Activated CD8-positive, alpha-beta memory T cell treated with anti-CD3 and anti-CD28 coated beads for 36 hours (primary cell): ENCODE measurements around the gene PER1. TPM values are rescaled to one million over a fixed set of nuclear protein-coding genes. Genes with fewer than 3 reads are reported as not detected.

Source experiments
- CTCF ChIA-PET: fragments of 350-600 bp; sonication (Branson Sonifier 250); formaldehyde crosslinking; loops from one replicate; lab custom pipeline; 2021; ENCODE audit warnings: antibody characterized with exemption; lab: Charles Lee
- POLR2A ChIA-PET: fragments of 350-600 bp; sonication (Branson Sonifier 250); formaldehyde crosslinking; loops from one replicate; lab custom pipeline; 2021; ENCODE audit warnings: antibody characterized with exemption; lab: Charles Lee
- total RNA-seq, 2 experiments: library from RNA; stranded (reverse); gene quantifications; one replicate each; pipeline ENCODE4 v1.2.3, GENCODE V29; 2021

The PER1 gene
- total RNA-seq, 2 experiments from 2014 or later = 43.1 to 45.4 TPM

GRCh38 chr17:8159459-8160223, 7.4 kb upstream of the PER1 start:
- POLR2A ChIA-PET = interaction anchor here (2.4 to 5.0 kb wide), 2 partner anchors 14 kb away, joined by 14 to 56 read pairs; no protein-coding TSS in a partner anchor
- CTCF ChIA-PET = interaction anchor here (1.0 to 4.9 kb wide), 9 partner anchors 9 to 80 kb away, joined by 3 to 28 read pairs (median 6); partner anchors contain the start of gene ALOXE3

- ChIA-PET POLR2A (interaction anchor here (2.4 kb wide), 1 partner anchor 14 kb away, joined by 14 read pairs; no protein-coding TSS in a partner anchor), CTCF (interaction anchor here (1.3 to 4.9 kb wide), 9 partner anchors 9 to 132 kb away, joined by 3 to 28 read pairs (median 8); partner anchors contain the start of gene ALOXE3)
These were observed 6.8 kb upstream of the PER1 start for GRCh38 chr17:8159032-8159400.

GRCh38 chr17:8158267-8159031, 6.2 kb upstream of the PER1 start:
- CTCF ChIA-PET = interaction anchor here (0.9 to 4.9 kb wide), 11 partner anchors 8 to 133 kb away, joined by 3 to 28 read pairs (median 6); partner anchors contain the start of gene ALOXE3
- POLR2A ChIA-PET = interaction anchor here (0.7 to 2.4 kb wide), 2 partner anchors 15 to 33 kb away, joined by 3 to 14 read pairs; no protein-coding TSS in a partner anchor

- ChIA-PET CTCF (interaction anchor here (0.6 to 4.9 kb wide), 9 partner anchors 8 to 66 kb away, joined by 3 to 27 read pairs (median 5); partner anchors contain the start of gene ALOXE3), POLR2A (interaction anchor here (0.5 to 4.1 kb wide), 9 partner anchors 8 to 92 kb away, joined by 3 to 31 read pairs (median 4); partner anchors contain the start of genes CTC1 and HES7)
These were observed 4.2 kb upstream of the PER1 start for GRCh38 chr17:8156246-8156992.

GRCh38 chr17:8155996-8156245, 3.7 kb upstream of the PER1 start:
- POLR2A ChIA-PET = interaction anchor here (0.5 to 4.1 kb wide), 6 partner anchors 8 to 65 kb away, joined by 3 to 31 read pairs (median 4); partner anchors contain the start of gene HES7
- CTCF ChIA-PET = interaction anchor here (0.6 to 4.9 kb wide), 7 partner anchors 8 to 63 kb away, joined by 3 to 27 read pairs (median 5); partner anchors contain the start of gene ALOXE3

- ChIA-PET POLR2A (interaction anchor here (1.2 to 4.1 kb wide), 5 partner anchors 9 to 36 kb away, joined by 3 to 31 read pairs (median 4); partner anchors contain the start of gene HES7), CTCF (interaction anchor here (0.6 to 4.9 kb wide), 7 partner anchors 9 to 62 kb away, joined by 3 to 27 read pairs (median 6); partner anchors contain the start of gene ALOXE3)
These were observed 3.2 kb upstream of the PER1 start for GRCh38 chr17:8155231-8155995.

- ChIA-PET POLR2A (interaction anchor here (0.6 to 4.1 kb wide), 2 partner anchors 19 to 893 kb away, joined by 6 to 31 read pairs; no protein-coding TSS in a partner anchor), CTCF (interaction anchor here (1.3 to 3.3 kb wide), 7 partner anchors 9 to 61 kb away, joined by 3 to 17 read pairs (median 5); no protein-coding TSS in a partner anchor)
These were observed 2.5 kb upstream of the PER1 start for GRCh38 chr17:8154608-8155155.

GRCh38 chr17:8153957-8154607, 1.9 kb upstream of the PER1 start:
- POLR2A ChIA-PET = interaction anchor here (0.6 to 4.1 kb wide), 5 partner anchors 9 to 892 kb away, joined by 3 to 31 read pairs (median 6); no protein-coding TSS in a partner anchor
- CTCF ChIA-PET = interaction anchor here (0.5 to 3.3 kb wide), 7 partner anchors 9 to 34 kb away, joined by 3 to 17 read pairs (median 5); no protein-coding TSS in a partner anchor

GRCh38 chr17:8153525-8153956, 1.3 kb upstream of the PER1 start:
- ChIA-PET POLR2A (interaction anchor here (0.6 to 4.1 kb wide), 5 partner anchors 8 to 30 kb away, joined by 3 to 31 read pairs (median 6); partner anchors contain the start of gene HES7), CTCF (interaction anchor here (0.5 to 3.3 kb wide), 7 partner anchors 10 to 34 kb away, joined by 3 to 17 read pairs (median 5); no protein-coding TSS in a partner anchor)

GRCh38 chr17:8153031-8153451, 837 bp upstream of the PER1 start:
- POLR2A ChIA-PET = interaction anchor here (1.3 to 2.4 kb wide), 5 partner anchors 11 to 33 kb away, joined by 3 to 11 read pairs (median 6); partner anchors contain the start of gene HES7
- CTCF ChIA-PET = interaction anchor here (1.3 to 3.3 kb wide), 5 partner anchors 14 to 73 kb away, joined by 3 to 17 read pairs (median 5); no protein-coding TSS in a partner anchor

GRCh38 chr17:8151641-8152111, 528 bp downstream of the PER1 start:
- ChIA-PET CTCF (interaction anchor here (1.0 to 3.3 kb wide), 8 partner anchors 11 to 72 kb away, joined by 3 to 17 read pairs (median 4); no protein-coding TSS in a partner anchor), POLR2A (interaction anchor here (0.8 to 2.4 kb wide), 7 partner anchors 12 to 36 kb away, joined by 3 to 11 read pairs (median 6); partner anchors contain the start of gene HES7)

- POLR2A ChIA-PET = interaction anchor here (0.8 to 1.7 kb wide), 4 partner anchors 12 to 32 kb away, joined by 4 to 9 read pairs (median 5); no protein-coding TSS in a partner anchor
- CTCF ChIA-PET = interaction anchor here (1.0 to 2.8 kb wide), 7 partner anchors 10 to 77 kb away, joined by 3 to 16 read pairs (median 3); no protein-coding TSS in a partner anchor
These were observed 1.0 kb downstream of the PER1 start for GRCh38 chr17:8151120-8151640.

GRCh38 chr17:8150194-8151119, 1.7 kb downstream of the PER1 start:
- CTCF ChIA-PET = interaction anchor here (0.7 to 2.8 kb wide), 9 partner anchors 9 to 76 kb away, joined by 3 to 16 read pairs (median 3); no protein-coding TSS in a partner anchor
- POLR2A ChIA-PET = interaction anchor here (0.8 to 1.7 kb wide), 4 partner anchors 11 to 31 kb away, joined by 4 to 9 read pairs (median 5); no protein-coding TSS in a partner anchor
